AG10803 (cell line): ENCODE measurements around the gene BCAS2.

Experiments used
- DNase-seq: peaks from one replicate; pipeline ENCODE4 v3.0.0; 2010; ENCODE audit warnings: low read depth
- H3K4me3 ChIP-seq: 2 replicates; pipeline ENCODE4 v1.5.1; 2011; ENCODE audit warnings: mild to moderate bottlenecking, low read length, control low read depth
- CTCF ChIP-seq: conservative IDR thresholded peaks from 2 replicates; pipeline ENCODE4 v1.5.1; 2011; ENCODE audit warnings: mild to moderate bottlenecking, low read length, control low read depth, inconsistent platforms

Gene BCAS2

GRCh38 chr1:114581335-114582287 lies at the start of gene BCAS2:
BCAS2 (minus strand) TSS chr1:114581615; CDS start chr1:114581591, 24 bp downstream.
- no peak for TF ChIP-seq CTCF
- DNase-seq: peak; percentile 98
- H3K4me3 ChIP-seq: peak within 1 kb of the TSS; percentile 84

DNA sequence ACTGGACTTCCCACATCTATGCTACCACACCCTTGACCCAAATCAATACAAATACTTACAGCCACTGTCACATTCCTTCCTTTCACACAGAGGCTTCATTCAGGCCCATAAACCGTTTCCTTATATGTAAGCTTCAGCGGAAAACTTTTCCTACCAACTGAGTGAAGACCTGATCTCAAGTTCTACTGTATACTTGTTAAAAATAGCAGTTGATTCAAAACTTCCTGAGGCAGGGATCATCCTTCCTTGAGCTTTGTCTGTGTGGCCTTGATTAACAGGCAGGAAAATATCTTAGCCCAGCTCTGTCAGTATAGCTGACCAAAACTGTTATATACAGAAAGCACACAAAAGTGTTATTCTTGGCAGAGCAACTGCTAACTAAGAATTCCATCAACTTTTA lies 45.7 kb upstream of the BCAS2 start:
- TF ChIP-seq CTCF: no peak
- H3K4me3 ChIP-seq: no peak overlapping the region
- no peak for DNase-seq

DNA sequence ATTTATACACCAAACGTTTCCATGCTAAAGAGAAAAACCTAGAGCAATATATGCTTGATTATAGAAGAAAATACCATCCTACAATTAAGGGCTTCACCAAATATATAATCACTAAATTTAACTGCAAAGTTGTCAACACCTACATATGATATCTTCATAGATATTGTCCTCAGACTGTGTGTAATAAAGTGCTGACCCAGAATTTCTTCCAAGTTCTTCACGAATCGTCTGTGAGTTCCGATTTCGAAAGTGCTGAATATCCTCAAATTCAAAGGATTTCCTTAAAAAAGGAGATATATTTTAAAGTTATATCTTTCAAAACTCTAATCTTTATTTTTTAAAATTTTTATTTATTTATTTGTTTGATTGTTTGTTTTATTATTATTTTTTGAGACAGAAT lies 41.9 kb upstream of the BCAS2 start:
- no peak for DNase-seq
- H3K4me3 ChIP-seq: no peak overlapping the region
- TF ChIP-seq CTCF: no peak

- H3K4me3 ChIP-seq: no peak overlapping the region
- no peak for TF ChIP-seq CTCF
- DNase-seq: no peak
These were observed 39.0 kb upstream of the BCAS2 start for GRCh38 chr1:114620419-114620818.

DNA sequence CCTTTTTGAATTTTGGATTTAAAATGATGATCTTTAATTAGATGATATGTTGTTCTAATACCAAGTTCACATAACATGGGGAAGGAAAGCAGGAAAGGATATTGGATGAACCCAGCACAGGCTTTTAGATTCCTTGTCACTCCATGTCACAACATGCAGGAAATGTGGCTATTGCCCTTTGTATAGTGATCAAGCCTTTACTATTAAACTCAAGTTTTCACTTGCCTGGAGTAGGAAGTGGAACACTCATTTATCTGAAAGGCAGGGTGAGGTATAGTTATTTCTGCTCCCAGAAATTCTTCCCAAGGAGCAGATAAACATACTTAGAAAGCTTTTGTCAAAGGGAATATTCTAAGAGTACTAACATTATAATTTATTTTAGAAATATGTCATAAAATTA lies 37.2 kb upstream of the BCAS2 start:
- no peak for DNase-seq
- no peak for TF ChIP-seq CTCF
- H3K4me3 ChIP-seq: no peak overlapping the region

DNA sequence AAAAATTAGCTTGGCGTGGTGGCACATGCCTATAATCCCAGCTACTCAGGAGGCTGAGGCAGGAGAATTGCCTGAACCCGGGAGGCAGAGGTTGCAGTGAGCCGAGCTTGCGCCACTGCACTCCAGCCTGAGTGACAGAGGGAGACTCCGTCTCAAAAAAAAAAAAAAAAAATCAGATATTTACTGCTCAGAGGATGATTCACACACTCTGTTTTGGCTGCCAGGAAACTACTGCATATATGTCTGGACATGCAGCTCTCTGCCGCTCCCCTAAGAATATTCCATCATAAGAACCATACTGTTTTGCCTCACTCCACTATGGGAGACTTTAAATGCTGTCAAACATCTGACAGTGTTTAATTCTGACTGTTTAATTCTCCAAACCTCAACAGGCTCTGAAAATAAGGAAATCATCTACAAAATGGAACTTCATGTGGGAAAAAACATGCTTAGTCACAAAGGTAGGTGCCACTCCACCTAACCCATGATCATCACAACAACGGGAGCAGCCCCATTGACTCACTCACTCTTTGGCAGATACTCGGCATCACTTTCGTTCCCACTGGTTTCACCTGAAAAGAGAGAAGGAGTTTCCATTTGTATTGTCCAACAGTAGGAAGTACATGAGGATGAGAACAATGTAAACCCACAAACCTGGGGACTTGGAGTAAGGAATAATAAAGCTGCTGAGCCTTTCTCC lies 29.3 kb upstream of the BCAS2 start:
- no peak for DNase-seq
- no peak overlapping the region for H3K4me3 ChIP-seq
- TF ChIP-seq CTCF: no peak
